GM20431 (cell line): ENCODE measurements around the gene ADPRH.
"Not testable (repeated sequence)": the region's sequence is repeated elsewhere in the genome, so short reads cannot be mapped to it uniquely, and the experiment has no call there.

Experiments used
- in situ Hi-C: fragments of 300-500 bp; cut with MseI, MboI; formaldehyde crosslinking; loops from one replicate; pipeline ENCODE4 v1.15.0; 2020; ENCODE audit warnings: low sequenced_read_pairs; ENCODE audit not compliant: unreplicated experiment

The ADPRH gene

DNA sequence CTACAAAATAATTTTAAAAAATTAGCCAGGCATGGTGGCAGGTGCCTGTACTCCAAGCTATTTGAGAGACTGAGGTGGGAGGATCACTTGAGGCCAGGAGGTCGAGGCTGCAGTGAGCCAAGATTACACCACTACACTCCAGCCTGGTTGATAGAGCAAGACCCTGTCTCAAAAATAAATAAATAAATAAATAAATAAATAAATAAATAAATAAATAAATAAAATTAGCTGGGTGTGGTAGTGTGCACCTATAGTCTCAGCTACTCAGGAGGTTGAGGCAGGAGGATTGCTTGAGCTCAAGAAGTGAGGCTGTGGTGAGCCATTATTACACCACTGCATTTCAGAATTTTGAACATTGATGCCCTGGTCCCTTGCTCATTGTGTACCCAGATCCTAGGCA lies 15.6 kb downstream of the ADPRH start:
- in situ Hi-C loops = not testable (repeated sequence)

DNA sequence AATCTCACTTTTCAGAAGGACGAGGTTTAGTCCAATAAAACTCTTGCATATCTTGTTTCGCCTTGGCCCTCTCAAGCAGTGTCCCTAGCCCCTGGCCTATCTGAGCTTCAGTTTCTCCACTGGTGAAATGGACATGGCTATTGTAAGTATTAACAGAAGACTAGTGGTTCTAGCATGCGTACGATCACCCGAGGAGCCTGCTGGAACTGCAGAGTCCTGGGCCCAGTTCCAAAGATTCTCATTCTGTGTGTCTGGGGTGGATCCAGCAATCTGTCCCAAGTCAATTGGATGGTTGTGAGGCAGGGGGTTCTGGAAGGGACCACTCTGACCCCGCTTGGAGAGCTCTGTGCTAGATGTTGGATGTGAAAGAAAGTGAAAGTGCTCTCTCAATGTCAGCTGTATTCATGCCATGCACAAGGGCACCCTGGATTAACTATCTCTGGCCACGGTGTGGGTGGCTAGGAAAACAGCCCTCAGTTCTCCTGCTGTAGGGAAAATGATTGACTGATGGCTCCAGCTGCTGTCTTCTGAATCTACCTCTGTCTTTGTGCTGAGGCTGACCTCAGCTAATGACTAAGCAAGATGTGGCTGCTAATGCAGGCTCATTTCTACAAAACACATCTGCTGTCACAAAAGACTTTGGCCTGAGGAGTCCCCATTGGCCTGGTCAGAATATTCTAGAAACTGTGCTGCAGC lies 16.5 kb downstream of the ADPRH start:
- in situ Hi-C loops = no loop called here

GRCh38 chr3:119596398-119596797 lies 17.1 kb downstream of the ADPRH start:
- in situ Hi-C loops = no loop called here

DNA sequence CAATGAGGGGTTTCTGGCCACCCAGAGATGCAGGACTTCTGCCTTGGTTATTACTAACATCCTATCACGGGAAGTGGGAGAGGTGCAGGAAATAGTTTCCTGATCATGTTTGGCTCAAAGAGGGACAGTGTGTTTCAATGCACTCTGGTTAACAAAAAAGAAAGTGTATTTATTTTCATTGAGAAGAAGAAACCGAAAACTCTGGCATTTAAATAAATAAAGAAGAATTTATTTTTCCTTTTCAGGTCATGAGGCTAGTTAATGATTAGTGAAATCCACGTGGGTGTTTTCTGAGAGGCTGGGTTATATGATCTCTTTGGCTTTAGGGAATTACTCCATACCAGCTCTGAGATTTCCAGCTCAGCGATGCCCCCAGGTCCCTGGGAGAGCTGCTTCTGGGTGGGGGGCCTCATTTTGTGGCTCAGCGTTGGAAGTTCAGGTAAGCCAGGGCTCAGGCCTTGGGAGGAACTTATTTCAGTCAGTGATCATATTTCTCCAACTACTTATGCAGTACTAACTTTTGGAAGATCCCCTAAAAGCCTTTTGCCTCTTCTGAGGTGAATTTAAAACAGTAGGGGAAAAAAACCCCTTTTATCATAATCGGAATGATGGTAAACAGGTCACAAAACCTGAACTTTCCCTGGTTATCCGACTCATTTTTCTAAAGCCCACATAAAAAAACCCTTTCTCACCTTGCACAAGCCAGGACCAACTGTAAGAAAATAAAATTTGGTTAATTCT lies 18.4 kb downstream of the ADPRH start, which contains the start of gene PLA1A:
Gene PLA1A (plus strand): TSS at position 338 of the 741 bp plus-strand sequence. CDS start 29 bp downstream, at position 367.
- in situ Hi-C loops = no loop called here

- in situ Hi-C loops = no loop called here
These were observed 19.3 kb downstream of the ADPRH start for GRCh38 chr3:119598410-119599098.

- in situ Hi-C loops = no loop called here
These were observed 20.4 kb downstream of the ADPRH start for GRCh38 chr3:119599558-119600174.

DNA sequence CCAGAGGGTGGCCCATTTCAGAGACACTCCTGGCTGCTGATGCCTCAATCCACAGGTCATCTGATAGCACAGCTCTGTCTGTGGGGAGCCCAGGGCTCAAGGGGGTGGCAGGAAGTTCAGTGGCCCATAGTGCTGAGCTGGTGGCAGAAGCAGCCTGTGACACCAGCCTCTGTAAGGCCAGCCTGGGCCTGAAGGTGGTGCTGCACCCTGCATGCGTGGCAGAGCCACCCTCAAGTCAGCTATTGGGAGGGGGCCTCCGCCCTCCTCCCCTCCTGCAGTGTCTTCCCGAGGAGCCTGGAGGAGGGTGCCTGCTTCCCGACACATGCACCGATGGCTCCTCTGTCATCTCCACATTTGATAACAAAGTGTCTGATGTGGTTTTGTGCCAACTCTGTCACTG lies 21.4 kb downstream of the ADPRH start:
- in situ Hi-C loops = no loop called here

- in situ Hi-C loops = no loop called here
These were observed 21.9 kb downstream of the ADPRH start for GRCh38 chr3:119601154-119601553.

DNA sequence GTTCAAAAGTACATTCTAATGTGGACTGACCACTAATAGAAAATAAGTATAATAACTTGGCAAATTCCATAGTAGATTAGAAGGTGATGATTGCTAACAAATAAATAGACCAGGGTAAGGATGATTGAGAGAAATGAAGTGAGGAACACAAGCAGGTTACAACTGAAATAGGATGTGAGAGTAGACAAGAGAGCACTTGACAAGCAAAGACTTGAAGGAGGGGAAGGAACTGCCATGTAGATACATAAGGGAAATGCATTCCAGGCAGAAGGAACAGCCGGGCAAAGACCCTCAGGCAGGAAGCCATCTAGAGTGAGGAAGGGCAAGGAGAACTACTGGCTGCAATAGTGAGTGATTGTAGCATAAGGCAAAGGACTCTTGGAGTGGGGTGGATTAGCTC lies 23.4 kb downstream of the ADPRH start:
- in situ Hi-C loops = no loop called here

DNA sequence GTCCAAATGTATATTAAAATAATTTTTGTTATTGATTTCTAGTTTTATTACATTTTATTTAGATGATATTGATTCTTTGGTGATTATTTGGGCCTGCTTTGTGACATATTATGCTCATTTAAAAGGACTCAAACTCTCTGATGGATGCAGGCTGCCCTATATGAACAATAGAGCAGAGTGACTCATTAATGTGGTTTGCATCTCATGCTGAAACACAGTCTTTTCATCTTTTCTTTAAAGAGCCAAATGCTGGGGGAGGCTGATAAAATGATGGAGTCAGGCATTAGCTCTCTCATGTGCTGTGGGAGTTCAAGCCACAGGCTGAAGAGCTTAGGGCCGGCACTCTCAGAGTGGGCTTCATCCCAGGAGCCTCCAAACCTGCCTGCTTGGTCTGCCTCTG lies 25.6 kb downstream of the ADPRH start:
- in situ Hi-C loops = no loop called here

DNA sequence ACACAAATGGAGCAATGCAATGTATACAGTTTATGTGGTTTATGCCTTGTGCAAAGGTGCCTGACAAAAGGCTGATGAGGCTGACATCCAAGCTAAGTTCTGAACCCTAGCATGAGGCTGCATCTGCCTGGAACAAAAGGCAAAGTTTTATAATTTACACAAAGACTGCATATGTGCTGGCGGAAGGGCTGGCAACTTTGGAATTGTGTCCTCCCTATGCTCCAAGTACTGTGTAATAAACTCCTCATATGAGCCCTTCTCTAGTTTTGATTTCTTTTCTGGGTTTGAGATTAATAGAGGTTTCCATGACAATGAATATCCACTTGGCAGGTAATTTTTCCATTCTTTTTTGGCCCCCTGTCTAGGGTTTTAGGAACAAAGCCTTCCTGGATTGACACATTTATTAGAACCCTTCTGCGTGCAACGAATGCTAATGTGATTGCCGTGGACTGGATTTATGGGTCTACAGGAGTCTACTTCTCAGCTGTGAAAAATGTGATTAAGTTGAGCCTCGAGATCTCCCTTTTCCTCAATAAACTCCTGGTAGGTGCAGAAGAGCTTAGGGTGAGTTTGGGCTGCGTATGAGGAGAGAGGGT lies 29.2 kb downstream of the ADPRH start:
- in situ Hi-C loops = no loop called here

DNA sequence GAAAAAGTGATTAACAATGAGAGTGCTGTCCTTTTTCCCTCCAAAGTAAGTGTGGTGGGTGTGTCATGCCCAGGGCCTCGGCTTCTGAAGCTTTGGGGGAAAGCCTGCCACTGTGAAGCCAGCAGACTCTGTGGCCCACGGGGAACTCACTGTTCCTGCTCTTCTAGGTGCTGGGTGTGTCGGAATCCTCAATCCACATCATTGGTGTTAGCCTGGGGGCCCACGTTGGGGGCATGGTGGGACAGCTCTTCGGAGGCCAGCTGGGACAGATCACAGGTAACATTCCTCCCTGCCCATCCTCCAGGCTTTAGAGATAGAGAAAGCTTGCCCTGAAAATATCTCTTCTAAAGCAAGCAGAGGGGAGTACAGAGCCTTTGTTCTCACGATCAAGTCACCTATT lies 30.0 kb downstream of the ADPRH start:
- in situ Hi-C loops = no loop called here

- in situ Hi-C loops = no loop called here
These were observed 32.4 kb downstream of the ADPRH start for GRCh38 chr3:119611664-119612063.

- in situ Hi-C loops = no loop called here
These were observed 33.9 kb downstream of the ADPRH start for GRCh38 chr3:119613201-119613600.

GRCh38 chr3:119613872-119614271 lies 34.6 kb downstream of the ADPRH start:
- in situ Hi-C loops = no loop called here

DNA sequence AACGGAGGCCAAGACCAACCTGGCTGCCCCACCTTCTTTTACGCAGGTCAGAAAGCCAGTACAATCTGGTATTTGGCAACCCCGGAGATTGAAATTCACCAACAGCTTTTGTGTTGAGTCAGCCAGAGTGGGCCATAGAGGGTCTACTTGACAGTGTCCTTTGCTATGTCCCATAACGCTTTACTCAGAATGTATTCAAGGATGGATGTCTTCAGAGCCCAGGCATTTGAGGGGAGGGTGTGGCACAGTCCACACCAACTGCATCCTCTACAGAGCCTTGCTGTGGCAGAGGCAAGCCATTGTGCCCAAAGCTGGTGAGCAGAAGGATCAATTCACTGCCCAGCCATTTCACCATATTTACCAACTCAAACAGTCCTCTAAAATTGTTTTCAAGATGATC lies 36.8 kb downstream of the ADPRH start:
- in situ Hi-C loops = no loop called here

- in situ Hi-C loops = no loop called here
These were observed 39.8 kb downstream of the ADPRH start for GRCh38 chr3:119619094-119619493.

DNA sequence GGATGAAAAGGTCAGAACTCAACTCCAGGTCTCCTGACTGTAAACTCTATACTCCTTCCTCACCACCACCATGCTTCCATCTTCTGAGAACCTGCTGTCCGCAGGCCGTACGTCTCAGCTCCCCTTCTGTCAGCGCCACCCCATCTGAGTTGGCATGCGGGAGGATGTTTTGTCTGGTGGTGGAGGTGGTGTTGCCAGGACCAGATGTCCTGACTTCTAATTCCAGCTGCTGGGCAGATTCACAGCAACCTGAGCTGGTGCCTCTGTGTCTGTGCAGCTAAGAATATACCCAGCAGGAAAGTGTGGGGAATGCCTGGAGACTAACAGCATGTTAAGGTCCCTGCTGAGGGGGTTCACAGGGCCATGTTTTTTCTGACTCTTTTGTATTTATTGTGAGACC lies 41.6 kb downstream of the ADPRH start:
- in situ Hi-C loops = no loop called here

- in situ Hi-C loops = no loop called here
These were observed 44.9 kb downstream of the ADPRH start for GRCh38 chr3:119624002-119624720.
